GM12891 (cell line): ENCODE measurements around the gene COL10A1.

ENCODE experiments used
- DNase-seq: peaks from one replicate; pipeline ENCODE4 v3.0.0; 2011; ENCODE audit warnings: low spot score; ENCODE audit not compliant: insufficient read length
- FAIRE-seq: peaks from 2 replicates; lab custom pipeline; 2011; peaks lifted over from hg19 to GRCh38; lab: Jason Lieb, UNC
- PAX5 ChIP-seq: IDR thresholded peaks from 2 replicates; pipeline ENCODE4 v1.6.1; 2011; ENCODE audit warnings: low read length, moderate library complexity, mild to moderate bottlenecking; ENCODE audit not compliant: insufficient read depth, severe bottlenecking
- POLR2A ChIP-seq: IDR thresholded peaks from 2 replicates; pipeline ENCODE4 v1.6.1; 2011; ENCODE audit warnings: low read depth, low read length, control low read depth
- POLR2AphosphoS5 ChIP-seq: IDR thresholded peaks from 2 replicates; pipeline ENCODE4 v1.6.1; 2011; ENCODE audit warnings: low read depth, low read length, control low read depth
- POU2F2 ChIP-seq: IDR thresholded peaks from 2 replicates; pipeline ENCODE4 v1.6.1; 2011; ENCODE audit warnings: low read depth, mild to moderate bottlenecking, control low read depth, low read length, moderate library complexity
- SPI1 ChIP-seq: IDR thresholded peaks from 2 replicates; pipeline ENCODE4 v1.6.1; 2011; ENCODE audit warnings: low read depth, low read length, control low read depth
- TAF1 ChIP-seq: IDR thresholded peaks from 2 replicates; pipeline ENCODE4 v1.6.1; 2011; ENCODE audit warnings: low read depth, low read length, control low read depth

COL10A1 gene

DNA sequence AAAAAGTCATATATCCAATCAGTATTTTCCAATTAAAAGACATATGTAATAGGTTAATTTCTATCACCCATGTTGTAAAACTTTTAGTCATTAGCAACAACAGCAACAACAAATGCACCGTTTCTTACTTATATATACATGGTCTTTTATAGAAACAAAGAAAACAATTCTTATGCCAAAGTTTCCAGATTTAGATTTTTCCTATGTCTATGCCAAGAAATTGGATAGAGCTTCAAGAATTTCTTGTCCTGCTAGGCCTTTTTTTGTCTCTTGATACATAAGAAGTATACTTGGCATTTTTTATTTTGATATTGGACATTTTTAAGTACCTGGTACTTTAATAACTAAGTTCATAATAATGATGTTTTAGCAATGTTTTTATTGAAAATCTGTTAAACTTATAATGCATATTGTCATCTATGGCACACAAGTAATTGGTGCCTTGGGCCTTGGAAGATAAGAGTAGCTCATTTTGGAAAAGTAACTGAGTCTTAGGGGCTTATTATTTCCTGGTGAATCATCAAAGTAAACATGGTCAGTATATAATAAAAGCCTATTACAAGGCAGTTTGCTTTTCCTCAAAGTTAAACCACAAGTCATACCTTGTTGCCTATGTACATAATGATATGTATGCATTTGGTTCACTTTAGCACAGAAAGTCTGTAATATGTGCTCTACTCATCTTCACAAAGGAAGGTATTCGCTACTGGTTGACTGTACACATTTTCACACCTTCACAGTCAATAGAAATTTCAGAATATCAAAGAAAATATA is 55.1 kb downstream of the COL10A1 start:
- TF ChIP-seq POLR2AphosphoS5: no peak
- TF ChIP-seq PAX5: no peak
- no peak for TF ChIP-seq POU2F2
- no peak for TF ChIP-seq TAF1
- TF ChIP-seq SPI1: no peak
- no peak for TF ChIP-seq POLR2A
- FAIRE-seq (peak; percentile 28), DNase-seq (no peak)

DNA sequence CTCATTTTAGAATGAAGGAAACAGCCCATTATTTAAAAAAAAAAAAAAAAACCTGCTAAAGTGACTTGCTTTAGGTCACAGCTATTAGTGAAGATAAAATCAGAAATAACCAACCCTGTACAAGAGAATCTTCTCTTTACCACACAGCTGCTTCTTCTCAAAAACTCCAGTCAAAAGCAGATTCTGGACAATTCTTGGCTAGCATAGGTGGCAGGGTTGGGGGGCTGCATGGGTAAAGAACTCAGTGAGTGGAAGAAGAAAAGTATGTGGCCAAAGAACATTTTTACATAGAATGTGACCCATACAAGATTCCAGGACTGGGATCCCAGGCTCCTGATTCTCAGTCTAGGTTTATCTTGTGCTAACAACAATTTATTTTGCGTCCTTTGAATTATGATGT is 55.8 kb downstream of the COL10A1 start:
- FAIRE-seq (no peak), DNase-seq (no peak)
- TF ChIP-seq POLR2AphosphoS5: no peak
- TF ChIP-seq SPI1: no peak
- no peak for TF ChIP-seq POLR2A
- no peak for TF ChIP-seq PAX5
- no peak for TF ChIP-seq POU2F2
- TF ChIP-seq TAF1: no peak
